ENCODE measurements around the gene WFDC10B.

The WFDC10B gene

GRCh38 chr20:45639687-45640086 lies 65.1 kb downstream of the WFDC10B start:
- Histone ChIP-seq H3K9ac (ENCODE audit: low read length) (no peak overlapping the region), H3K79me2 (ENCODE audit: insufficient read depth, low read length) (no peaks in the 10 kb centered on the region), H3K4me3 (ENCODE audit: low read depth, low read length, poor library complexity, severe bottlenecking) (no peak overlapping the region), H4K20me1 (ENCODE audit: insufficient read depth, low read length) (no peaks in the 10 kb centered on the region), H2AFZ (ENCODE audit: low read length) (no peak overlapping the region), H3K9me3 (ENCODE audit: low read length) (no peaks in the 10 kb centered on the region), H3F3A (ENCODE audit: insufficient read depth, low read length) (no peaks in the 10 kb centered on the region), H3K27me3 (ENCODE audit: insufficient read depth, low read length) (no peaks in the 10 kb centered on the region), H3K27ac (ENCODE audit: low read depth, low read length, poor library complexity, severe bottlenecking) (no peak overlapping the region), H3K4me2 (ENCODE audit: low read length) (no peak overlapping the region), H3K9me2 (ENCODE audit: low read depth, low read length) (no peaks in the 10 kb centered on the region), H3K36me3 (ENCODE audit: insufficient read depth, low read length) (no peaks in the 10 kb centered on the region), H3K4me1 (ENCODE audit: insufficient read depth, low read length, severe bottlenecking) (no peaks in the 10 kb centered on the region)
- TF ChIP-seq CTCF (IDR thresholded peaks at IDR 0.05; ENCODE audit: low read length), result no peak
- no peak for TF ChIP-seq EZH2 (IDR thresholded peaks at IDR 0.05; ENCODE audit: borderline replicate concordance, low read length)

- no peak overlapping the region for H2AFZ ChIP-seq (ENCODE audit: low read length)
- H3K79me2 ChIP-seq (ENCODE audit: insufficient read depth, low read length), result no peaks in the 10 kb centered on the region
- H3K9me3 ChIP-seq (ENCODE audit: low read length), result no peaks in the 10 kb centered on the region
- TF ChIP-seq CTCF (IDR thresholded peaks at IDR 0.05; ENCODE audit: low read length) (no peak), EZH2 (IDR thresholded peaks at IDR 0.05; ENCODE audit: borderline replicate concordance, low read length) (no peak)
- H3K4me3 ChIP-seq (ENCODE audit: low read depth, low read length, poor library complexity, severe bottlenecking), result no peak overlapping the region
- no peak overlapping the region for H3K27ac ChIP-seq (ENCODE audit: low read depth, low read length, poor library complexity, severe bottlenecking)
- H3K9ac ChIP-seq (ENCODE audit: low read length), result no peak overlapping the region
- H4K20me1 ChIP-seq (ENCODE audit: insufficient read depth, low read length), result no peaks in the 10 kb centered on the region
- H3K4me1 ChIP-seq (ENCODE audit: insufficient read depth, low read length, severe bottlenecking), result no peaks in the 10 kb centered on the region
- H3K36me3 ChIP-seq (ENCODE audit: insufficient read depth, low read length), result no peaks in the 10 kb centered on the region
- H3K9me2 ChIP-seq (ENCODE audit: low read depth, low read length), result no peaks in the 10 kb centered on the region
- H3K27me3 ChIP-seq (ENCODE audit: insufficient read depth, low read length), result no peaks in the 10 kb centered on the region
- H3F3A ChIP-seq (ENCODE audit: insufficient read depth, low read length), result no peaks in the 10 kb centered on the region
- no peak overlapping the region for H3K4me2 ChIP-seq (ENCODE audit: low read length)
These were observed 68.3 kb downstream of the WFDC10B start for GRCh38 chr20:45636513-45636912.

Measured in OCI-LY1 (cell line).